MM.1S (cell line): ENCODE measurements around the gene GARS1.

ENCODE experiments used
- EZH2 ChIP-seq: fragments of 300-600 bp; sonication (generic); optimal IDR thresholded peaks from 2 replicates; pipeline ENCODE3; 2017; ENCODE audit warnings: low read depth, mild to moderate bottlenecking, antibody characterized with exemption, low read length, mixed read lengths
- TF ChIP-seq, protein P1 (sequence below): fragments of 300-600 bp; sonication (generic); IDR thresholded peaks from 2 replicates; pipeline ENCODE4 v1.5.1; 2016; ENCODE audit warnings: antibody characterized with exemption, low read length, mixed read lengths

DNA sequence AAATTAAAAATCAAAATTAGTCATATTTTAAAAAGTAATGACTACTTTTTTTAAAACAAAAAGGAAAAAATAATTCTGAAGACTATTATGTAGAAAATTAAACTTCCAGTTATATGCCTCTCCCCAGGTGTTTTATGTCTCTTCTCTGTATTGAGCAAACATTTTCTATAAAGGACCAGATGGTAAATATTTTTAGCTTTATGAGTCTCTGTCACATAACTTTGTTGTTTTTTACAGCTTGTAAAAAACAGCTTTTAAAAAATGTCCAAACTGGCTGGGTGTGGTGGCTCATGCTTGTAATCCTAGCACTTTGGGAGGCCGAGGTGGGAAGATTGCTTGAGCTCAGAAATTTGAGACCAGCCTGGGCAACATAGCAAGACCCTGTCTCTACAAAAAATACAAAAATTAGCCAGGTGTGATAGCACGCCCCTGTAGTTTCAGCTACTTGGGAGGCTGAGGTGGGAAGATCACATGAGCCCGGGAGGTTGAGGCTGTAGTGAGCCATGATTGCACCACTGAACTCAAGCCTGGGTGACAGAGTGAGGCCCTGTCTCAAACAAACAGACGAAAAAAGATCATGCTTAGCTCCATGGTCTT, 23.5 kb downstream of the GARS1 start:
- TF ChIP-seq EZH2 = no peak
- TF ChIP-seq, protein P1, sequence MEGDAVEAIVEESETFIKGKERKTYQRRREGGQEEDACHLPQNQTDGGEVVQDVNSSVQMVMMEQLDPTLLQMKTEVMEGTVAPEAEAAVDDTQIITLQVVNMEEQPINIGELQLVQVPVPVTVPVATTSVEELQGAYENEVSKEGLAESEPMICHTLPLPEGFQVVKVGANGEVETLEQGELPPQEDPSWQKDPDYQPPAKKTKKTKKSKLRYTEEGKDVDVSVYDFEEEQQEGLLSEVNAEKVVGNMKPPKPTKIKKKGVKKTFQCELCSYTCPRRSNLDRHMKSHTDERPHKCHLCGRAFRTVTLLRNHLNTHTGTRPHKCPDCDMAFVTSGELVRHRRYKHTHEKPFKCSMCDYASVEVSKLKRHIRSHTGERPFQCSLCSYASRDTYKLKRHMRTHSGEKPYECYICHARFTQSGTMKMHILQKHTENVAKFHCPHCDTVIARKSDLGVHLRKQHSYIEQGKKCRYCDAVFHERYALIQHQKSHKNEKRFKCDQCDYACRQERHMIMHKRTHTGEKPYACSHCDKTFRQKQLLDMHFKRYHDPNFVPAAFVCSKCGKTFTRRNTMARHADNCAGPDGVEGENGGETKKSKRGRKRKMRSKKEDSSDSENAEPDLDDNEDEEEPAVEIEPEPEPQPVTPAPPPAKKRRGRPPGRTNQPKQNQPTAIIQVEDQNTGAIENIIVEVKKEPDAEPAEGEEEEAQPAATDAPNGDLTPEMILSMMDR = no peak
